ENCODE measurements around the gene LRRTM3.

Gene LRRTM3

DNA sequence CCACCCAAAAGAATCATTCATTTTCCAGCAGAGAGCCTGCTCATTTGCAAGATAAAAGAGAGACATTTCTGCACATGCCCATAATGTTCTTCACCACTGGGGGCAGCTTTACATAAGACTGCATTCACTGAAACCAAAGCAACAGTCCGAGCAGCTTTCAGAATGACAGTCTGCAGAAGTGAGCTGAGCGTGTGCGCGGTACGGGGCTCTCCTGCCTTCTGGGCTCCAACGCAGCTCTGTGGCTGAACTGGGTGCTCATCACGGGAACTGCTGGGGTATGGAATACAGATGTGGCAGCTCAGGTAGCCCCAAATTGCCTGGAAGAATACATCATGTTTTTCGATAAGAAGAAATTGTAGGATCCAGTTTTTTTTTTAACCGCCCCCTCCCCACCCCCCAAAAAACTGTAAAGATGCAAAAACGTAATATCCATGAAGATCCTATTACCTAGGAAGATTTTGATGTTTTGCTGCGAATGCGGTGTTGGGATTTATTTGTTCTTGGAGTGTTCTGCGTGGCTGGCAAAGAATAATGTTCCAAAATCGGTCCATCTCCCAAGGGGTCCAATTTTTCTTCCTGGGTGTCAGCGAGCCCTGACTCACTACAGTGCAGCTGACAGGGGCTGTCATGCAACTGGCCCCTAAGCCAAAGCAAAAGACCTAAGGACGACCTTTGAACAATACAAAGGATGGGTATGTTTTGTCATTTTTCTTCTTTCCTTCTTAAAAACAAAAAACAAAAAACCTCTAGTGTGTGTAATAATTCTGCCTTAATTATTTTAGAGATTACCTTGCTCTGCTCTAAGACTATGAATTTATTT is at the start of gene LRRTM3:
TSS of gene LRRTM3 (plus strand) at position 141 of the 820 bp plus-strand sequence.
- peaks cover 26 to 36% of the 10 kb centered on the region in 2 donors for H3K27me3 ChIP-seq (ENCODE audit: control insufficient read depth in 1 of 2, insufficient read depth in 2 of 2, low read length in 2 of 2)
- no peak within 1 kb of the TSS for H3K9ac ChIP-seq (ENCODE audit: low read depth in 1 of 2, low read length in 2 of 2)
- H3K36me3 ChIP-seq (ENCODE audit: control insufficient read depth in 1 of 2, insufficient read depth in 2 of 2, low read length in 2 of 2): no peaks in the 10 kb centered on the region
- H3K4me1 ChIP-seq (ENCODE audit: control insufficient read depth in 1 of 2, insufficient read depth in 2 of 2, low read length in 2 of 2): no peaks in the 10 kb centered on the region
- H3K9me3 ChIP-seq (ENCODE audit: control insufficient read depth in 1 of 2, low read length in 2 of 2): no peaks in the 10 kb centered on the region
- no peak within 1 kb of the TSS for H3K4me3 ChIP-seq (ENCODE audit: low read depth in 1 of 2, low read length in 2 of 2)
- no peak within 1 kb of the TSS for H3K27ac ChIP-seq (ENCODE audit: low read depth, low read length)

DNA sequence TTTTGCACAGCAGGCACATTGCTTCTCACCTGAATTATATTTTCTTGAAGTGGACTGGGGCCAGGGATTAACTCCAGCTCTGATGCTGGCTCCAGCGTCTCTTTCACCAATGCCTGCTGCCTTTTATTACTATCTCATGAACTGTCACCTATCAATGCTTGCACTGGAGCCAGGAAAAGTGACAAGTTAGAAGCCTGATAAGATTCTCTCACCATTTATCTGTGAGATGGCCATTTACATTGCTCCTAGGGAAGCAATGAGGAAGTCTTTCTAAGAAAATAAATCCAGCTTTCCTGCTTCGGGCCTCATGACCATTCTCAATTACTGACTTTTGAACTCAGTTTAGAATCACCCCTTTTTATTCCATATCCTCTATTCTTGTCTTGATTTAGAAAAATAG is 48.5 kb upstream of the LRRTM3 start:
- no peaks in the 10 kb centered on the region for H3K9me3 ChIP-seq (ENCODE audit: control insufficient read depth in 1 of 2, low read length in 2 of 2)
- H3K9ac ChIP-seq (ENCODE audit: low read depth in 1 of 2, low read length in 2 of 2): no peak overlapping the region
- H3K4me1 ChIP-seq (ENCODE audit: control insufficient read depth in 1 of 2, insufficient read depth in 2 of 2, low read length in 2 of 2): no peaks in the 10 kb centered on the region

DNA sequence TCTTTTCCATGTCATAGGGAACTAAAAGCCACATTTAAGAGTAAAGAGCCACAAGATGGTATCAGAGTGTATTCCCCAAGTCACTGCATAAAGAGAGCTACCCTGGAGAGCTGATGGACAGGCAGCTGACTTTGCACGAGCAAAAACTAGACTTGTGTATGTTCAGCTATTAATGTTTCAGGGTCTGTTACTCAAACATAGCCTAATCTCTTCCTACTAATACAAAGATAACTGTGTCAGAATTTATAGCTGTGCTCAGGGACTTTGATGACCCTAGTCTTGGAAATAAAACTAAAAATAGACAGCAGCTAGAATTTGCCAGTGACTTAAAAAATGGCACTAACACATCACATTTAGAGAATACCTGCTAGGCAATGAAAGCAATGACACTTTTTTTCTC is 45.5 kb upstream of the LRRTM3 start:
- Histone ChIP-seq H3K9me3 (ENCODE audit: control insufficient read depth in 1 of 2, low read length in 2 of 2) (no peaks in the 10 kb centered on the region), H3K36me3 (ENCODE audit: control insufficient read depth in 1 of 2, insufficient read depth in 2 of 2, low read length in 2 of 2) (no peaks in the 10 kb centered on the region), H3K9ac (ENCODE audit: low read depth in 1 of 2, low read length in 2 of 2) (no peak overlapping the region), H3K27ac (ENCODE audit: low read depth, low read length) (no peak overlapping the region), H3K4me3 (ENCODE audit: low read depth in 1 of 2, low read length in 2 of 2) (no peak overlapping the region), H3K27me3 (ENCODE audit: control insufficient read depth in 1 of 2, insufficient read depth in 2 of 2, low read length in 2 of 2) (no peaks in the 10 kb centered on the region), H3K4me1 (ENCODE audit: control insufficient read depth in 1 of 2, insufficient read depth in 2 of 2, low read length in 2 of 2) (no peaks in the 10 kb centered on the region)

More for the DNA sequence above, 48.5 kb upstream of the LRRTM3 start:
- Histone ChIP-seq H3K27ac (ENCODE audit: low read depth, low read length) (no peak overlapping the region), H3K27me3 (ENCODE audit: control insufficient read depth in 1 of 2, insufficient read depth in 2 of 2, low read length in 2 of 2) (no peaks in the 10 kb centered on the region), H3K4me3 (ENCODE audit: low read depth in 1 of 2, low read length in 2 of 2) (no peak overlapping the region), H3K36me3 (ENCODE audit: control insufficient read depth in 1 of 2, insufficient read depth in 2 of 2, low read length in 2 of 2) (no peaks in the 10 kb centered on the region)

DNA sequence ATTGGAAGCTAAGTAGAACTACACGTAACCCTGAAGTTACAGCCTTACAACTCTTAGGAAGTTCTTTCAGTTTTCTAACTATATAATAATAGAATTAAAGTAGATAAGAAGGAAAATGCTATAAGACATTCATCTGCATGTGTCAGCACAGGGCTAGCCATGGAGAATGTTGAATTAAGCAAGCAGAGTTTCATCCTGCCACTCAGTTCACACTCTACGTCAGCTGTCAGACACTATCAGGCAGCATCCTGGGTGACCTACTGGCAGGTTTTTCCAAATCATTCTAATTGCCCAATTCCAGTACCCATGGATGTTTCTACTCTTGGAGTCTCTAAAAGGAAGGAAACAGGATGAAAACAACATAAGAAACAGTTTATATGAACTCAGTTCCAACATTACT is 45.0 kb upstream of the LRRTM3 start:
- no peak overlapping the region for H3K4me3 ChIP-seq (ENCODE audit: low read depth in 1 of 2, low read length in 2 of 2)
- H3K9me3 ChIP-seq (ENCODE audit: control insufficient read depth in 1 of 2, low read length in 2 of 2): no peaks in the 10 kb centered on the region
- no peak overlapping the region for H3K27ac ChIP-seq (ENCODE audit: low read depth, low read length)
- no peaks in the 10 kb centered on the region for H3K27me3 ChIP-seq (ENCODE audit: control insufficient read depth in 1 of 2, insufficient read depth in 2 of 2, low read length in 2 of 2)
- no peaks in the 10 kb centered on the region for H3K36me3 ChIP-seq (ENCODE audit: control insufficient read depth in 1 of 2, insufficient read depth in 2 of 2, low read length in 2 of 2)
- H3K4me1 ChIP-seq (ENCODE audit: control insufficient read depth in 1 of 2, insufficient read depth in 2 of 2, low read length in 2 of 2): no peaks in the 10 kb centered on the region
- no peak overlapping the region for H3K9ac ChIP-seq (ENCODE audit: low read depth in 1 of 2, low read length in 2 of 2)

DNA sequence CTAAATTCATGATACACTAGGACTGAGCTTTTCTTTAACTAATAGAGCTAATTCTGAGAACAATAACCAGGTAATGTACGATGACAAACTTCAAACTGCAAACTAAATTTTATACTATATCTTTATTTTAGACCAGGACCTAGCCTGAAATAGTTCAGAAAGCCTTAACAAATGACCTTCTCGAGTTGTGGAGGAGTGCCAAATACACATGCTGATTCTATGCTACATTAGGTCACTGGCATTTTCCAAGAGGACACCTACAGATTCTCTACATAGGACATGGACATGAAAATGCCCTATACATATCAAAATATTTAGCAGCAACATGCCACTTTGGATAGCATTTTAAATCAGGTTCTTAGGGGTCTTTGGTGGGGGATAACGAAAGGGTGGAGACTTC is 44.0 kb upstream of the LRRTM3 start:
- Histone ChIP-seq H3K9me3 (ENCODE audit: control insufficient read depth in 1 of 2, low read length in 2 of 2) (no peaks in the 10 kb centered on the region), H3K4me3 (ENCODE audit: low read depth in 1 of 2, low read length in 2 of 2) (no peak overlapping the region), H3K27me3 (ENCODE audit: control insufficient read depth in 1 of 2, insufficient read depth in 2 of 2, low read length in 2 of 2) (no peaks in the 10 kb centered on the region), H3K9ac (ENCODE audit: low read depth in 1 of 2, low read length in 2 of 2) (no peak overlapping the region), H3K36me3 (ENCODE audit: control insufficient read depth in 1 of 2, insufficient read depth in 2 of 2, low read length in 2 of 2) (no peaks in the 10 kb centered on the region), H3K27ac (ENCODE audit: low read depth, low read length) (no peak overlapping the region), H3K4me1 (ENCODE audit: control insufficient read depth in 1 of 2, insufficient read depth in 2 of 2, low read length in 2 of 2) (no peaks in the 10 kb centered on the region)

DNA sequence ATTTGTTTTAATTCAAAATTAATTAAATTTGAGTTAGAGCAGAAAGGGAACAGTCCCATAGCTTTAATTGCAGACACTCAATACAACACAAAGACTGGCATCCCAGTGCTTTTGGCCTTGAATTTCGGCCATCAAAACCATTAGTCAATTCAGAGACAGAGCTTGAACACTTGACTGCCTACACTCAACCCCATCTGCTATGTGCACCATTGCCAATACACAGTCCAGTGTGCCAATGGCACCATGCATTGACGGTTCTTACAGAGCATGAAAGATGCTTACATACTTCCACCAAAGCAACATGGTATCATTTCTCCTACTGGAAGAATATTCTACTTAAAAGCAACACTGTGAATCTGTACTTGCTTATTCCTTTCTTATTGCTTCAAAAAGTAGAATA is 43.6 kb upstream of the LRRTM3 start:
- no peaks in the 10 kb centered on the region for H3K36me3 ChIP-seq (ENCODE audit: control insufficient read depth in 1 of 2, insufficient read depth in 2 of 2, low read length in 2 of 2)
- no peak overlapping the region for H3K4me3 ChIP-seq (ENCODE audit: low read depth in 1 of 2, low read length in 2 of 2)
- H3K27me3 ChIP-seq (ENCODE audit: control insufficient read depth in 1 of 2, insufficient read depth in 2 of 2, low read length in 2 of 2): no peaks in the 10 kb centered on the region
- no peak overlapping the region for H3K27ac ChIP-seq (ENCODE audit: low read depth, low read length)
- H3K4me1 ChIP-seq (ENCODE audit: control insufficient read depth in 1 of 2, insufficient read depth in 2 of 2, low read length in 2 of 2): no peaks in the 10 kb centered on the region
- no peak overlapping the region for H3K9ac ChIP-seq (ENCODE audit: low read depth in 1 of 2, low read length in 2 of 2)
- no peaks in the 10 kb centered on the region for H3K9me3 ChIP-seq (ENCODE audit: control insufficient read depth in 1 of 2, low read length in 2 of 2)

DNA sequence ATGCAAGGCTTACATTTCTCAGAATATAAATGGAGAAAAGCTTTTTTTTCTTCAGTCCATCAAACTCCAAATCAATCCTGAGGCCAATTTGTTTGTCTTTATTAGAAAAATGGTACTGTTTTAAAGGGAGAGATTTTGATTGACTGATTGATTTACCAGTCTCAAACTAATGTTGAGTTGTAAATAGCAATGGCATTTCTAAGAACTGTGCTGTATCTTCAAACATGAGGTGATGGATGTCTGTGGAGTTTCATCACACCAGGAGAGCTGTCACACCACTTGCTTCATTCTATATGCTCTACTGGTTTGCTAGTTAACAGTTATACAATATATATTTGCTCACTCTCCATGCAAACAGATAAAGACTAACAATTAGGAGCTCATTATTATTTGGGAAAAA is 39.0 kb upstream of the LRRTM3 start:
- no peaks in the 10 kb centered on the region for H3K36me3 ChIP-seq (ENCODE audit: control insufficient read depth in 1 of 2, insufficient read depth in 2 of 2, low read length in 2 of 2)
- no peak overlapping the region for H3K4me3 ChIP-seq (ENCODE audit: low read depth in 1 of 2, low read length in 2 of 2)
- no peaks in the 10 kb centered on the region for H3K27me3 ChIP-seq (ENCODE audit: control insufficient read depth in 1 of 2, insufficient read depth in 2 of 2, low read length in 2 of 2)
- no peak overlapping the region for H3K27ac ChIP-seq (ENCODE audit: low read depth, low read length)
- H3K9me3 ChIP-seq (ENCODE audit: control insufficient read depth in 1 of 2, low read length in 2 of 2): no peaks in the 10 kb centered on the region
- H3K9ac ChIP-seq (ENCODE audit: low read depth in 1 of 2, low read length in 2 of 2): no peak overlapping the region
- H3K4me1 ChIP-seq (ENCODE audit: control insufficient read depth in 1 of 2, insufficient read depth in 2 of 2, low read length in 2 of 2): no peaks in the 10 kb centered on the region

DNA sequence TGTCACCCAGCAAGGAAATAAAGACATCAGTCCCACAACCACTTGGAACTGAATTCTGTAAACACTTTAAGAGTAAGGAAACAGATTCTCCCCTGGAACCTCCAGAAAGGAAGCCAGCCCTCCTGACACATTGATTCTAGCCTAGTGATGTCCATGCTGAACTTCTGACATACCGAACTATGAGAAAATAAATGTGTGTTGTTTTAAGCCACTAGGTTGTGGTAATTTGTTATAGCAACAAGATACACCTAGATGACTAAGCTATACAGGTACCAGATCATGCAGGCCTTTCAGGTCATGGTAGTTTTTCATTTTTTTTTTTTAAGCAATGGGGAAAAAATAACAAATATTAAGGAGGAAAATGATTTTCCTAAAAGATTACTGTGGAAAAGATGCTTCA is 37.6 kb upstream of the LRRTM3 start:
- no peaks in the 10 kb centered on the region for H3K4me1 ChIP-seq (ENCODE audit: control insufficient read depth in 1 of 2, insufficient read depth in 2 of 2, low read length in 2 of 2)
- no peak overlapping the region for H3K27ac ChIP-seq (ENCODE audit: low read depth, low read length)
- H3K9me3 ChIP-seq (ENCODE audit: control insufficient read depth in 1 of 2, low read length in 2 of 2): no peaks in the 10 kb centered on the region
- H3K4me3 ChIP-seq (ENCODE audit: low read depth in 1 of 2, low read length in 2 of 2): no peak overlapping the region
- no peak overlapping the region for H3K9ac ChIP-seq (ENCODE audit: low read depth in 1 of 2, low read length in 2 of 2)
- no peaks in the 10 kb centered on the region for H3K27me3 ChIP-seq (ENCODE audit: control insufficient read depth in 1 of 2, insufficient read depth in 2 of 2, low read length in 2 of 2)
- H3K36me3 ChIP-seq (ENCODE audit: control insufficient read depth in 1 of 2, insufficient read depth in 2 of 2, low read length in 2 of 2): no peaks in the 10 kb centered on the region

DNA sequence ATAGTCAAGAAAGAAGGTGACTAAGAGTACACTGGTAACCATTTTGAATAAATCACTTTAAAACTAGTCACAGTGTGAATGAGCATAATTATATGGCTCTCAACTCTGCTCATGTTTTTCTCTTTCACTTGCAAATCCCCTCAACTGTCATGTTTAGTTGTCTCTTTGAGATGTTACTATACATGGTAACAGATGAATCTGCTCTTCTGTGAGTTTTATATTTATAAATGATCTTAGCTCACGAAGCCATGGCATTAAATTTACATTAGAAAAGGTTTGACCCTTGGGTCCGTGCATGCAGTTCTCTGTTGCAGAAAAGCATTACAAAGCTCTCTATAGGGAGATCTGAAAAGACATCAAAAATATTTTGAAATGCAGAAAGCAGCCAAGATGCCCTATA is 33.0 kb upstream of the LRRTM3 start:
- Histone ChIP-seq H3K9me3 (ENCODE audit: control insufficient read depth in 1 of 2, low read length in 2 of 2) (peaks cover 0 to under 1% of the 10 kb centered on the region in 2 donors), H3K4me3 (ENCODE audit: low read depth in 1 of 2, low read length in 2 of 2) (no peak overlapping the region), H3K9ac (ENCODE audit: low read depth in 1 of 2, low read length in 2 of 2) (no peak overlapping the region), H3K27ac (ENCODE audit: low read depth, low read length) (no peak overlapping the region), H3K27me3 (ENCODE audit: control insufficient read depth in 1 of 2, insufficient read depth in 2 of 2, low read length in 2 of 2) (no peaks in the 10 kb centered on the region), H3K4me1 (ENCODE audit: control insufficient read depth in 1 of 2, insufficient read depth in 2 of 2, low read length in 2 of 2) (no peaks in the 10 kb centered on the region), H3K36me3 (ENCODE audit: control insufficient read depth in 1 of 2, insufficient read depth in 2 of 2, low read length in 2 of 2) (no peaks in the 10 kb centered on the region)

DNA sequence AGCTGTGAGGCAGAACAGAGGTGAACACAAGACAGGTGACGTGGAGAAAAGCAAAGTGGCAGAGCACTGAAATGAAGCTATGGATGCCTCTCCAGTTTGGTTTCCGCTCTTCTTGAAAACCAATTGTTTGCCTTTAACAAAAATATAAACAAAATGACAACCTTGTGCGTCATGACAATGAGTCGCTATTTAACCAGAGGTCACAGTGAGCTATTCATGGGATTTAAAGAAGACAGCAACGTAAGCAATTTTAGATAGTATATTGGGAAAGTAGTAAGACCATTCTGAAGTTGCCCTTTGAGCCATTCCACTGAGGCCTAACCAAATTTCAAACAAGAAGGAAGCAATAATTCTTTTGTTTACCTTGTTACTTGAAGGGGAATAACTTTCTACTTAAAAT is 15.2 kb upstream of the LRRTM3 start:
- Histone ChIP-seq H3K36me3 (ENCODE audit: control insufficient read depth in 1 of 2, insufficient read depth in 2 of 2, low read length in 2 of 2) (no peaks in the 10 kb centered on the region), H3K4me3 (ENCODE audit: low read depth in 1 of 2, low read length in 2 of 2) (no peak overlapping the region), H3K27ac (ENCODE audit: low read depth, low read length) (no peak overlapping the region), H3K27me3 (ENCODE audit: control insufficient read depth in 1 of 2, insufficient read depth in 2 of 2, low read length in 2 of 2) (no peaks in the 10 kb centered on the region), H3K4me1 (ENCODE audit: control insufficient read depth in 1 of 2, insufficient read depth in 2 of 2, low read length in 2 of 2) (no peaks in the 10 kb centered on the region), H3K9ac (ENCODE audit: low read depth in 1 of 2, low read length in 2 of 2) (no peak overlapping the region), H3K9me3 (ENCODE audit: control insufficient read depth in 1 of 2, low read length in 2 of 2) (no peaks in the 10 kb centered on the region)

Measured in duodenal mucosa (tissue), 2 donors.